SHP77 (cell line): ENCODE data around the gene PLCB3.

Source experiments
- DNase-seq, 2 experiments: peaks; one replicate each; lab custom pipeline; 2025; lab: John Stamatoyannopoulos, UW

Gene PLCB3

DNA sequence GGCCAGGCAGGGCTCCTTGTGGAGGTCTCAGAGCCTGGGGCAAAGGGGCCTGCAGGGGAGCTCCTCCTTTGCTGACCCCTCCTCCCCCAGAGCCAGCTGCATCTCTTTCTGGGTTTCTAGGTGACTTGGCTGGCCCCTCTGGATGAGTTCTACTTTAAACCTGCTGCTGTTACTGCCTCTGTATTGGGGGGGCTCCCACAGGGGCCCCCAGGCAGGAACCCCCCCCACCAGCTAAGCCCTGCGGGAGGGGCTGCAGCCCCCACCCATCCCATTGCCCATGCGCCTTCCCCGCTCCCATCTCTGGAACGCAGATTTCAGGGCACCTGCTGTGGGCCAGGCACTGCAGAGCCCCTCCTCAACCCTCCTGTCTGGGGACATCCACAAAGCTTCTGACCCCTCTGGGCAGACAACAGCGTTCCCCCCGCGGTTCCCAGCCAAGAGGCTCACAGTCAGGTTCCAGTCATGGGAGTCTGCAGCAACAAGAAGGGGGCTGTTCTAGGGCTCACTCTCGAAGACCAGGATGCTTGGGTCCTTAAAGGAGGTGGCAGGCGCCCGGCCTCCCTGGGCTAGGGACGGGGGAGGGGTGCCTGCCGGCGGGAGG is 815 bp upstream of the PLCB3 start:
- DNase-seq: no peak

DNA sequence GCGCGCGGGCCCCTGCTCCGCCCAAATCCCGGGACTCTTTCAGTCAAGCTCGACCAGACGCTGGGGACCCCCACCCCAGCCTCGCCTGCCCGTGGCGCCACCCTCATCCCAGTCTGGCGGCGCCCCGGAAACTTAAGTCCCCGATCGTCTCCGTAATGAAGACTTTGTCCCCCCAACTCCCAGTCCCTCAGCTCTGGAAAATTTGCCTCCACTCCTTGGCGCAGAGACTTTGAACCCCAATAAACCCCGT is 348 bp downstream of the PLCB3 start:
- no peak for DNase-seq

DNA sequence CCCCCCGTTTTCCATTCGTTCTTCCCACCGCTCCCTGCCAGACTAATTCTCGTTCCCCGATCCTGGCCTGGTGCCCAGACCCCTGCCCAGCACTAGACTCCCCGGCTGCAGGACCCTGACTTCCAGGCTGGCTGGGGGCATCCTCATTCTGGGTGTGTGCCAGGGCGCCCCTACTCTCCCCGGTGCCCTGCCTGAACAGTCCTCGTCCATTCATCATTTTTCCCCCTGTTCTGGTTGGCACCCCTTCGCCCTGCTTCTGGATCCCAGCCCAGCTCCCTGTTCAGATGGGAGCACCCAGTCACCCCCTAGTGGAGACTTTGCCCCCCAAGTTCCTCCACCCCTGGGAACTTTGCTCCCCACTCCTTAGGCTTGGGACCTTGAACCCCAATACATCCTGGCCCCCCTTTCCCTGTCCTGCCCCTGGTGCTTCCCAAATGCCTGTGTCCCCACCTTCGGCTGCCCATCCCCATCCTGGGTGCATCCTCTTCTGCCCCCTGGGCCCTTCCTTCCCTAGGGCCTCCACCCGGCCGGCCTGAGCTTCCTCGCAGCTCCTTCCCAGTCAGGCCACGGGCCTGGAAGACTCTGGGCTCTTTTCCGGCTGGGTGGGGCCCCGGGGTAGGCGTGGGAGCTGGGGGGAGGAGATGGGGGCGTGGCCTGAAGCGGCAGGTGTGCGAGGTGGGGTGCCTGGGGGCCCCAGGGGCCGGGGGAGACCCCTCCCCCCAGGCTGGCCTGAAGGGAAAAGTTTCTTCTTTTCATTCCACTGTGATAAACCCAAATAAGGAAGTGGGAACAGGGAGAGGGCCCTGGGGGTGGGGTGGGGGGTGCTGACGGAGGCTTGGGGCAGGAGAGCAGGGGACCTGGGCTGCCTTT is 908 bp downstream of the PLCB3 start:
- DNase-seq: no peak

DNA sequence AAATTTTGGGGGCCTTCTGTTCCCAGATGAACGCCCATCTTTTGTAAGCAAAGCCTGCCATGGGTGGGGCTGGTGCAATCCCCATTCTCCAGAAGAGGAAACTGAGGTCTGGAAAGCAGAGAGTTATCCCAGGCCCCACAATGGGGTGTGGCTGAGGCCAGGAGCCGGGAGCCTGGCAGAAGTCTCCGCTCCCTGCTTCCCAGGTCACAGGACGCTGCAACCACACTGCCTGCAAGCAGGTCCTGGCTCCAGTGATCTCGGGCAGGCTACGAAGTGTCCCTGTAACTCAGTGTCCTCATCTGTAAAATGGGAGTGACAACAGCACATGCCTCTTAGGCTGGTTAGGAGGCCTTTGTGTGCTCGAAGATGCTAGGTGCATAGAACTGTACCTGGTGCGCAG is 1.7 kb downstream of the PLCB3 start:
- DNase-seq: no peak

DNA sequence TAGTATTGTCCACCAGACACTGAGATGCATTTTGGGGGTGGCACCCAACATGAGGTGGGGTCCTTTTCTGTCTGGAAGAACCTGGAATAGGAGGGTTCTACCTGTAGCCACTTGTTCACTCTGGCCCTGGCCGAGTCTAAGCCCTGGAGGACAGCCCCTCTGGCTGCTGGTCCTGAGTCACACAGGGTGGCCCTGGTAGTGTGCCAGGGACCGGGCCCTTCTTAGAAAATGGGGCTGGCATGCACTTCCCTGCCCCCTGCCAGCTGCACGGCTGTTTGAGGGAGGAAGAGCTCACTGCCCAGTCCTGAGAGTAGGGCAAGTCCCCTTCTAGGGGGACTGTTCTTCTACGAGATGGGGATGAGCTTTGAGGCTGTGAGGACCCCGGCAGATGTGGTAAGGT is 2.2 kb downstream of the PLCB3 start:
- DNase-seq: no peak

DNA sequence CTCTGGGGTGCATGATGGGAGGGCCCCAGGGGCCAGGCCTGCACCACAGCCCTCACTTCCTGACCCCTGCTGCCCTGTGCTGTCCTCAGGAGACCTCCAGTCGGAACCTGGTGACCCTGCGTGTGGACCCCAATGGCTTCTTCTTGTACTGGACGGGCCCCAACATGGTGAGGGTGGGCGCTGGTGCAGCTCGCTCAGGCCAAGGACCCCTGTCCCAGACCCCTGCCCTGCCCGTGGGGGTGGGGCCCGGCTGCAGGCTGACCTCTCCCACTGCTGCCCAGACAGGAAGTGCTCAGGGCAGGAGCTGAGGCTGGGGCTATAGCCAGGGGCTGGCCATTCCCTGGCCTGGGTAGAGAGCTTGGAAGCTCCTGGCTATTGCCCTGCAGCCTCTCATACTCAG is 3.0 kb downstream of the PLCB3 start:
- DNase-seq: no peak

DNA sequence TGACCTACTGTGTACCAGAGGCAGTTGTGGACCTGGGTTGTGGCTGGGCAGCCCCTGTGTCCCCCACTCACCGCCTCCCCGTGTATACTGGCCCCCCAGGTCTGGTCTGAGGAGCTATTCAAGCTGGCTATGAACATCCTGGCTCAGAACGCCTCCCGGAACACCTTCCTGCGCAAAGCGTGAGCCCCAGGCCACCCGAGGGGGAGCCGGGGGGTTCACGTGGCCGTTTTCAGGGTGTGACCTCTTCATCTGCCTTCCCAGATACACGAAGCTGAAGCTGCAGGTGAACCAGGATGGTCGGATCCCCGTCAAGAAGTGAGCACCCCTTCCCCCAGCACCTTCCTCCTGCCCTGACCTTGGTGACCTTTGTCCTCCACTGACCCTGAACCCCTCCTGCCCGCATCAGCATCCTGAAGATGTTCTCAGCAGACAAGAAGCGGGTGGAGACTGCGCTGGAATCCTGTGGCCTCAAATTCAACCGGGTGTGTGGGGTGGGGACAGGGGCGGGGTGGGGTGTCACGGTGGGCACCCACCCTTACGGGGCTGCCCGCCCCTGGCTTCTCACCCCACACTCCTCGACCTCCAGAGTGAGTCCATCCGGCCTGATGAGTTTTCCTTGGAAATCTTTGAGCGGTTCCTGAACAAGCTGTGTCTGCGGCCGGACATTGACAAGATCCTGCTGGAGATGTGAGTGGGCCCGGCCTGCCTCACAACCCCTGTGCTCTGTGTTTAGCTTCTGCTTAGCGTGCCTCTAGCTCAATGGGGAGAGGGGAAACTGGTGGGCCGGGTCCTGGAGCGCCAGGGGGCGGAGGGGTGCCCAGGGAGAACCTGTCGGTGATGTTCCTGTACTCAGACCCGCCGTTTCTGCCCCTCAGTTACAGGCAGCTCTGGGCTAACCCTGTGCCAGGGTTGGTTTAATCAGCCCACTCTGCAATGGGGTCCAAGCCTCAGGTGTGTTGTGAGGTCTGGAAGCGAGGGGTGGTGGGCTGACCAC is 4.1 kb downstream of the PLCB3 start:
- no peak for DNase-seq

DNA sequence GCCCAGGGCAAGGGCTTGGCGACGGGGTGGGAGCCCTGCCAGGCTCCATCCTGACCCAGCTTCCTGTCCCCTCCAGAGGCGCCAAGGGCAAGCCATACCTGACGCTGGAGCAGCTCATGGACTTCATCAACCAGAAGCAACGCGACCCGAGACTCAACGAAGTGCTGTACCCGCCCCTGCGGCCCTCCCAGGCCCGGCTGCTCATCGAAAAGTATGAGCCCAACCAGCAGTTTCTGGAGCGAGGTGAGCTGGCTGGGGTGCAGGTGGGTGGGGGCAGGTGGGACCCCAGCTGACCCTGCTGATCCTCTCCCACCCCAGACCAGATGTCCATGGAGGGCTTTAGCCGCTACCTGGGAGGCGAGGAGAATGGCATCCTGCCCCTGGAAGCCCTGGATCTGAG is 5.0 kb downstream of the PLCB3 start:
- DNase-seq: no peak

DNA sequence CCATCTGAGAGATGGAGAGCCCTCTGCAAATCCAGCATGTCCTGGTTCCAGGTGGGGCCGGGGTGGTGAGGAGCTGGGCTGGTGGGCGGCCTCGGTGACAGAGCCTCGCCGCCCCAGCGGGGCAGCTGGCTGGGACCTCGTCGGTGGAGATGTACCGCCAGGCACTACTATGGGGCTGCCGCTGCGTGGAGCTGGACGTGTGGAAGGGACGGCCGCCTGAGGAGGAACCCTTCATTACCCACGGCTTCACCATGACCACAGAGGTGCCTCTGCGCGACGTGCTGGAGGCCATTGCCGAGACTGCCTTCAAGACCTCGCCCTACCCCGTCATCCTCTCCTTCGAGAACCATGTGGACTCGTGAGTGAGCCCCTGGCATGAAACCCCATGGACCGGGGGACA is 7.0 kb downstream of the PLCB3 start:
- DNase-seq: no peak

DNA sequence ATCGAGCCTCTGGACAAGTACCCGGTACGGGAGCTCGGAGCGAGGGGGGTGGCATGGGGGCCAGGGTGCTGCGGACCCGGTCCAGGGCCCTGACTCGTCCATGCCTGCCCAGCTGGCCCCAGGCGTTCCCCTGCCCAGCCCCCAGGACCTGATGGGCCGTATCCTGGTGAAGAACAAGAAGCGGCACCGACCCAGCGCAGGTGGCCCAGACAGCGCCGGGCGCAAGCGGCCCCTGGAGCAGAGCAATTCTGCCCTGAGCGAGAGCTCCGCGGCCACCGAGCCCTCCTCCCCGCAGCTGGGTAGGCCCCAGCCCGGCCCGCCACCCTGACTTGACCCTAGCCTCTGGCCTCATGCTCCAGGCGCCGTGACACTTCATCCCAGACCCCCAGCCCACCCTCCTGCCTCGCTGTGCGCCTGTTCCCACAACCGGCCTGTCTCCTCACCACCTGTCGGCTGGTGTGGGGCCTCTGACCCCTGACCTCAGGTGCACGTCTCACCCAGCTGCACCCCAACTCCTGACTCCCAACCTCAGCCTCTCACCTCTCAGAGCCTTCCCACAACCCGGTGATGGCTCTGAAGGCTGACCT is 7.7 kb downstream of the PLCB3 start:
- no peak for DNase-seq

DNA sequence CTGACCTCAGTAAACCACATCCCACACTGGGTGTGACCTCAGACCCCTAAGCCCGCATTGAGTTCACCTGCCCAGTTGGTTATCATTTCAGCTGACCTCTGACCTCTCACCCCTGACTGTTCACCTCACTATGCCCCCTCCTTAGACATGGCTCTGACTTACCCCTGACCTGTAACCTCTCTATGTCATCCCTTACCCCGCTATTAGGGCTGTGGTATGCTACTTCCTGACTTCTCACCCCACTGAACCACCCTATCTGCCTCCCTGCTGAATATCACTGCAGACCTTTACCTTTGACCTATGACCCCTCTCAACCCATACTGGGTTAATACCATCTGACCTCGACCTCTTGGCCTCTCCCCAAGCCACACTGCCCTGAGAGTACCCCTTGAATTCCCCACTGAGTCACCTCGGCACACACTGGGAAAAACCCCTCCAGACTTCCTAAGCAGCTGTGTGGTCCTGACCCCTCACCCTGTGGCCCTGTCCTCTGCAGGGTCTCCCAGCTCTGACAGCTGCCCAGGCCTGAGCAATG is 8.3 kb downstream of the PLCB3 start:
- DNase-seq: no peak

DNA sequence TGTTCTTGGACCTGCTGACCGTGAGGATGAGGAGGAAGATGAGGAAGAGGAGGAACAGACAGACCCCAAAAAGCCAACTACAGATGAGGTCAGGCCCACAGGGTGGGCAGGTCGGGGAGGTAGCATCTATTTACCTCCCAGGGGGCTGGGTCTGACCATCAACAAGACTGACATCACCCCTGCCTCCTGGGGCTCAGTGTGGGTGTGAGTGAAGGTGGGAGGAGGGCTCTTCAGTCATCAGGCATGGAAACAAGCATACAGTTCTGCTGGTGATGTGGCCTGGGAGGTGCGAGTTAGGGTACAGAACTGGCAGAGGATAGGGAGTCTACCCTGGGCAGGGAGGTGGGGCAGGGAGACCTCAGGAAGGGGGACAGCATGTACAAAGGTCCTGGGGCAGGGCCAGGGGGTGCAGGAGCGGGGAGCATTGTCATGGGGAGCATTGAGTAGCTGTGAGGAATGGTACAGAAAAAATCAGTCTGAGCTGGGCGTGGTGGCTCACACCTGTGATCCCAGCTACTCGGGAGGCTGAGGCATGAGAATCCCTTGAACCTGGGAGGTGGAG is 8.9 kb downstream of the PLCB3 start:
- DNase-seq: no peak

DNA sequence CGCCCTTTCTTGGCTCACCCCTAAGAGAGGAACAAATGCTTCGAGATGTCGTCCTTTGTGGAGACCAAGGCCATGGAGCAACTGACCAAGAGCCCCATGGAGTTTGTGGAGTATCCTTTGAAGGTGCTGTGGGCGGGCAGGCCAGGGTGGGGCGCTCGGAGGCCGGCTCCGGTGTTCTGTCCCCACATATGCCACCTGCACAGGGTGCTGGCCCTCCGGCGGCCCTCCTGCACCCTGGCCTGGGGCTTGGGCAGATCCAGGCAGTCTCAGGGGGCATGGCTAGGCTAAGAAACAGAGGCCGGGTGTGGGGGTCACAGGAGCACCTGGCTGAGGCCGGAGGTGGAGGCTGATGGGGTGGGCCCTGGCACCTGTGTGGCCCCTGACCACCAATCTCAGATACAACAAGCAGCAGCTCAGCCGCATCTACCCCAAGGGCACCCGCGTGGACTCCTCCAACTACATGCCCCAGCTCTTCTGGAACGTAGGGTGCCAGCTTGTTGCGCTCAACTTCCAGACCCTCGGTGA is 10.3 kb downstream of the PLCB3 start:
- no peak for DNase-seq

DNA sequence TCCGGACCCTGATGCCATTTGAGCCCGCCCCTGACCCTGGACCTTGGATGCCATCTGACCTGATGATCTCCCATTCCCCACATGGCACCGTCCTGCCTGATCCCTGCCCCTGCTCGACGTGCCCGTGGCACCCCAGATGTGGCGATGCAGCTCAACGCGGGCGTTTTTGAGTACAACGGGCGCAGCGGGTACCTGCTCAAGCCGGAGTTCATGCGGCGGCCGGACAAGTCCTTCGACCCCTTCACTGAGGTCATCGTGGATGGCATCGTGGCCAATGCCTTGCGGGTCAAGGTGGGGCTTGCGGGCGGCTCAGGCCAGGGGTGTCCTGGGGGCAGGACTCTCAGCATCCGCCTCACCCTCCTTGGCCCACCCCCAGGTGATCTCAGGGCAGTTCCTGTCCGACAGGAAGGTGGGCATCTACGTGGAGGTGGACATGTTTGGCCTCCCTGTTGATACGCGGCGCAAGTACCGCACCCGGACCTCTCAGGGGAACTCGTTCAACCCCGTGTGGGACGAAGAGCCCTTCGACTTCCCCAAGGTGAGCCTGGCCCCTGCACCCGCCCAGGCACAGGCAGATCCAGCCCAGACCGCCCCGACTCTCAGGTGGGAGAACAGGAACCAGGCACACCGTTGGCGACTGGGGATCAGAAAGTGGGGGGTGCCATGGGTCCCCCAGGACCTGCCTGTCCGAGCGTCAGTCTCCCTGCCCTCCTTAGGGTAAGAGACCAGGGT is 11.1 kb downstream of the PLCB3 start:
- DNase-seq: no peak

DNA sequence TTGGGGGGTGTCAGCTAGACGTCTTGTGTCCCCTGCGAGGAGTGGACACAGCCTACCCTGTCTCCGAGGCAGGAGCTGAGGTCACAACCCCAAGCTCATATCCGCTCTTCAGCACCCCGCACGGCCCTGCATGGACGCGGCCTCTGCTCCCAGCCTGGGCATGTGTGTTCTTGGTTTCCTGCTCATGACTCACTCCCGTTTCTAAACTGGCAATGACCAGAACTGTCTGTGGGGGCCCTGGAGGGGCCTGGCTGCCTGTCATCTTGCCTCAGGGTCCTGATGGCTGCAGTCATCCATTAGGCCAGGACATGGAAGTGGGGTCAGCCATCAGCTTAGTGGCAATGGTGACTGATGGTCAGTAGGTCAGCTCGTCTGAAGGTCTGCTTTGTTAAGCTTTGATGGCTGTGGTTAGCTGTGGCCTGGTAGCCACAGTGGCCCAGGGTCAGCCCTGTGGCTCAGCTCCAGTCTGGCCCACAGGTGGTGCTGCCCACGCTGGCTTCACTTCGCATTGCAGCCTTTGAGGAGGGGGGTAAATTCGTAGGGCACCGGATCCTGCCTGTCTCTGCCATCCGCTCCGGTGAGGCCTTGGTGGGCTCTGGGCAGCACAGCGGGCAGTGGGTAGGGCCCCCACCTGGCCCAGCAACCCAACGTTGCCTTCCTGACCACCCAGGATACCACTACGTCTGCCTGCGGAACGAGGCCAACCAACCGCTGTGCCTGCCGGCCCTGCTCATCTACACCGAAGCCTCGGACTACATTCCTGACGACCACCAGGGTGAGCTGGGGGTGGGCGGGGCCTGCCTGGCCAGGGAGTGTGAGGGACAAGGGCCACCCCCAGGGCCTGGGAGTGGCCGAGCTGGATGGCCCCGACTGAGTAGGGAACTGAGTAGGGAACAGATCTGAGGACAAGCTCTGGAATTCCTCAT is 12.0 kb downstream of the PLCB3 start:
- no peak for DNase-seq

DNA sequence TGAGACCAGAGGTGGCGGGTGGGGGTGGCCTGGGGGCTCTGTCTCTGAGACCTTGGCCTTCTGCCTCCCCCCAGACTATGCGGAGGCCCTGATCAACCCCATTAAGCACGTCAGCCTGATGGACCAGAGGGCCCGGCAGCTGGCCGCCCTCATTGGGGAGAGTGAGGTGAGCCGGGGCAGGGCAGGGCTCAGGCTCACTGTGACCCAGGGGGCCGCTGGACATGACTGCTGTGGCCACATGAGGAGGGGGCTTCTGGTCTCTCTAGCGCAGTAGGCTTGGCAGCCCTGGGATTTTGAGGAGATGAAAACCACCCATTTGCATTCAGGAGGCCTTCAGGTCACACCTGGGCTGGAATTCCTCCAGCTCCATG is 12.6 kb downstream of the PLCB3 start:
- no peak for DNase-seq

DNA sequence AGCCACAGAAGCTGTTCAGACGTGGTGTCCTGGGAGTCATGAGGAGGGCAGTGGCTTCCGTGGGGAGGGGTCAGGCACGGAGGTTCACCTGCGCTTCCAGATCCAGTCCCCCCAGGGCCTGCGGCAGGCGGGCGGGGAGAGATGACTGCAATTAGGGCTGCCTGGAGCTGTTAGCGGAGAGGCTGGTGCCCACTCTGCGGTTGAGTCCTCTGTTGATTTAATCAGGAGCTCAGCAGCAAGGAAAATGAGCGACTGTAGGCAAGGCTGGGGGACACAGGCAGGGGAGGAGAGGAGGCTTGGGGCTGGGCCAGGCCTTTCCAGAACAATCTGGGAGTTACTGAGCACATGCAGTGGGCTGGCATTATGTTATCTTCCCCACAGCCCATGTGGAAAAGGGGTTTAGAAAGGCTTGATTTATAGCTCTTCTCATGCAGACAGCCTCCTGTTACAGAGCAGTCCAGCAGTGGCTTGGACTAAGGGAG is 13.1 kb downstream of the PLCB3 start:
- no peak for DNase-seq

DNA sequence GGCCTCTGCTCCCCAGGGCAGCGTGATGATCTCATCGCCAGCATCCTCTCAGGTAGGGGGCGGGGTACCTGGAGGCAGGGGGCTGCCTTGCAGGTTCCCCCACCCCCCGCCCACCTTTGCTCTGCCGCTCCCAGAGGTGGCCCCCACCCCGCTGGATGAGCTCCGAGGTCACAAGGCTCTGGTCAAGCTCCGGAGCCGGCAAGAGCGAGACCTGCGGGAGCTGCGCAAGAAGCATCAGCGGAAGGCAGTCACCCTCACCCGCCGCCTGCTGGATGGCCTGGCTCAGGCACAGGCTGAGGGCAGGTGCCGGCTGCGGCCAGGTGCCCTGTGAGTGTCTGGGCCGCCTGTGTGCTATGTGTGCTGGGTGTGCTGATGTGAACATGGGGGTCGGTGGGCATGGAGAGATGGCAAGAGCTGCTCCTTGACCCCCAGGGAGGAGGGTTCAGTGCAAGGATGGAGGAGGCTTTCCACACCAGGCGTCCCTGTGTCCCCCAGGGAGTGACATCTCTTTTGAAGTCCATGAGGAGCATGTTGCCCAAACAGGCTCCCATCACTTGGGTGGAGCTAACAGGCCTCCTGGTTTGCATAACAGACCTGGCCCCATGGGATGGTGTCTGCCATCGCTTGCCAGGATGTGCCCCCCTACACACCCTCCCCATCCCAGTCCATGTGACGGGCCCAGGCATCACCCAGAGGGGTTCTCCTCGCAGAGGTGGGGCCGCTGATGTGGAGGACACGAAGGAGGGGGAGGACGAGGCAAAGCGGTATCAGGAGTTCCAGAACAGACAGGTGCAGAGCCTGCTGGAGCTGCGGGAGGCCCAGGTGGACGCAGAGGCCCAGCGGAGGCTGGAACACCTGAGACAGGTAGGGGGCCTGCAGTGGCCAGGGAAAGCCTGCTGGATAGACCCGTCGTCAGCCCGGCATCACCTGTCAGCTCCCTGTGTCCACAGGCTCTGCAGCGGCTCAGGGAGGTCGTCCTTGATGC is 14.1 kb downstream of the PLCB3 start:
- no peak for DNase-seq

DNA sequence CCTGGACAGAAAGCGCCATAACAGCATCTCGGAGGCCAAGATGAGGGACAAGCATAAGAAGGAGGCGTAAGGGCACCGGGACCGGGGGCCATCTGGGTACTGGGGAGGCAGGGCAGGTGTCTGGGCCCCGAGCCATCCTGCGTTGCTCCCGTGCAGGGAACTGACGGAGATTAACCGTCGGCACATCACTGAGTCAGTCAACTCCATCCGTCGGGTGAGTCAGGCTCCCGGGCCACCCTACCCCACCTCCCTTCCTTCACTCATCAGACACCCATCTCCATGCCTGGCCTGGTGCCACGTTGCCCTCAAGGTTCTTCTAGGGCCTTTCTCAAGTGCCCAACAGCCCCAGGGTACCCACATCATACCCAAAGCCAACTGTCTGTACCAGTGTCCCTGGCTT is 15.0 kb downstream of the PLCB3 start:
- DNase-seq: no peak
